GM18858 (cell line): ENCODE measurements around the gene GLRX5.
"Not testable (repeated sequence)": the region's sequence is repeated elsewhere in the genome, so short reads cannot be mapped to it uniquely, and the experiment has no call there.

Experiments used
- ATAC-seq: cut with Tn5 transposase; IDR thresholded peaks from one replicate; pipeline ENCODE4 v1.9.1; 2021; ENCODE audit not compliant: unreplicated experiment

The GLRX5 gene

GRCh38 chr14:95498622-95499353 is 36.1 kb upstream of the GLRX5 start:
- no peak for ATAC-seq

DNA sequence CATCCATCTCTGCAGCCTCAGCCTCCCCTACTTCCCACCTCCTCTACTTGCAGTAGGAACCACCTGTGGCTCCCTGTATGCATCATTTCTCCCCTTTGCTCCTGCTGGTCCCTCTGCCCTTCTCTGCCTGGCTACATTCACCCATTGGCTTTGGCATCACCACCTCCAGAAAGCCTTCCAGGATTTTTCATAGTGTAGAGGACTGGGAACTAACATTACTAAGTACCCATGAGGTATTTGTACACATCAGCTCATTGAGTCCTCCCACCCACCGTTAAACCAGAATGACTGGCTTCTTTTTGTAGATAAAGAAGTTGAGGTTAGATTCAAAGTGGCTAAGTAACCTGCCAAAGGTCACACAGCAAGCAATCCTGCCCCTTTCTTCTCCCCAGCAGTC is 35.5 kb upstream of the GLRX5 start:
- ATAC-seq: no peak

DNA sequence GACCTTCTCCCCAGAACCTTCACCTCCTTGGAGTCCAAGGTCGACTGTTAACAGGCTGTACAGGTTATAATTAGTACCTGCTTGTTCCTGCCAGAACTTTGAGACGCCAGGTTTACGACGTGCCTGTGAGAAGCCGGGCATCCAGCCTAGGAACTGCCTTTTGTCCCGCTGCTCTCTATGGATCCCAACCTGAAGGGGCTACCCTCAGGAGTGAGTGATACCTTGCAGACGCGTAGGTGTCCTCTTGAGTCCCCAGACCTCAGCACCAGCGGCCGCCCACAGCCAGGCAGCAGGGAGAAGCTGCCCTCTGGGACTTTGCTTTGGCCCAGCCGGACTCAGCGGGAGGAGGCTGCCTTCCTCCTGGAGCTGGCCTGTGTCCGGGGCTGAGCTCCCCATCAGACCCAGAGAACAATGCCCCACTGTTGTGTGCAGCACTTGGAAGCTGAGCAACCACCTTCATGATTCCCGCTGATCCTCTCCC is 34.6 kb upstream of the GLRX5 start:
- ATAC-seq: no peak

- no peak for ATAC-seq
These were observed 34.0 kb upstream of the GLRX5 start for GRCh38 chr14:95500772-95501401.

- ATAC-seq: no peak
These were observed 32.4 kb upstream of the GLRX5 start for GRCh38 chr14:95502381-95502950.

DNA sequence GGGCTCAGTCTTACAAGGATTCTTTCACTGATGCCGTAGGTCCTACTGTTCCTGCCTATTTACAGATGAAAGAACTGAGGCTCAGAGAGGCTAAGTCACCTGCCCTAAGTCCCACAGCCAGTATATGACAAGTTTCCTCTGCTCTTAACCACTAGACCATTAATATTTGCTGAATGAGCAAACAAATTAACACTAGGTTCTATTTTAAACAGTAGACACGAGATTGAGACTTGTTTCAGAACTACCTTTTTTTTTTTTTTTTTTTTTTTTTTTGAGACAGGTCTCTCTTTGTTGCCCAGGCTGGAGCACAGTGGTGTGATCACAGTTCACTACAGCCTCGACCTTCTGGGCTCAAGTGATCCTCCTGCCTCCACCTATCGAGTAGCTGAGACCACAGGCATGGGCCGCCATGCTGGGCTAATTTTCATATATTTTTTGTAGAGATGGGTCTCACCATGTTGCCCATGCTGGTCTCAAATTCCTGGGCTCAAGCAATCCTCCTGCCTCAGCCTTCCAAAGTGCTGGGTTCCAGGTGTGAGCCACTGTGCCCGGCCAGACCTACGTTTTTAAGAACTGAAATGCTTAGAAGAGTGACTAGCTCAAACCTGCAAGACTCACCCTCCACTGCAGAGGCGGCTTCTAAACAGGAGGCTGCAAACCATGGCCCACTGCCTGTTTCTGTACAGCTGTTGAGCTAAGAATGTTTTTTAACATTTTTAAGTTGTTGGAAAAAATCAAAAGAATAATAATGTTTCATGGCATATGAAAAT is 31.3 kb upstream of the GLRX5 start:
- ATAC-seq: peak; percentile 54

GRCh38 chr14:95504135-95505029 is 30.5 kb upstream of the GLRX5 start:
- ATAC-seq: no peak

DNA sequence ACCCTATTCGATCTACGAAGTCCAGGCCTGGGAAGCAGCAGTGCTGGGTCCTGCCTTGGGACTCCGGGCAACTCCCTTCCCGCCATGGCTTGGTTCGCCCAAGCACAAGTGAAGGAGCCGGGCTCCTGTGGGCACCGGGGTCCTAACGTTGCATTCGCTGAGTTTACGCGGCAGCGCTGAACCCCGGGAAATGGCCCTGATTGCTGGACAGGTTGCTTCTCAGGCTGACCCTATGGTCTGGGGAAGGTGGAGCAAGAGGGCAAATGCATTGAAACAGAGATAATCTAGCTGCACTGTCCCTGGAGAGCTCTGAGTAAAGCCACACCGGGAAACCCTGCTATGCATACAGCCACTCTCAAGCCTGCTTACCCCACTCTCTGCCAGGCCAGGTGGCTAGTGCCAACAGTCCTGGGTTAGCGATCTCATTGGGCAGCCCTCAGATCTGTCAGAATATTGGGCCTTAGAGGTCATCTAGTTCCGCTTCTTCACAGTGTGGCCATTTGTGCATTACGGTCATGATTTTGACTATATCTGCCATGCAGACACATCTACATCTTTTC is 29.7 kb upstream of the GLRX5 start:
- ATAC-seq: no peak

DNA sequence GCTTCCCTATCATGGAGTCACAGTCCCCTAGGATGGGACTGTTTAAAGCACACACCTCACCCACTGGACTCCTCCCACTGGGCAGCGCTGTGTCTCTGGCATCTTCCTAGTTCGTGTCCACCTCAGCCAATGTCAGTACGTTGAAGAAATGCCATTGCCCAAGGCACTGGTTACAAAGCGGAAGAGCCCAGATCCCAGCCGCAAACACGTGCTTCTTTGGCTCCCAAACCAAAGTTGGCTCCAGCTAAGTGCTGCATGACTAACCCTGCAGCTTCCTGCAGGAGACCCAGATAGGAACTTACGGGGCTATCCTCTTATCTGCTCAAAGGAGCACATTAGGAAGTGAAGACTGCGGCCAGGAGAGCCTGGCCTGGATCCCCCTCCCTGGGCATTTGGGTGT is 27.7 kb upstream of the GLRX5 start:
- no peak for ATAC-seq

DNA sequence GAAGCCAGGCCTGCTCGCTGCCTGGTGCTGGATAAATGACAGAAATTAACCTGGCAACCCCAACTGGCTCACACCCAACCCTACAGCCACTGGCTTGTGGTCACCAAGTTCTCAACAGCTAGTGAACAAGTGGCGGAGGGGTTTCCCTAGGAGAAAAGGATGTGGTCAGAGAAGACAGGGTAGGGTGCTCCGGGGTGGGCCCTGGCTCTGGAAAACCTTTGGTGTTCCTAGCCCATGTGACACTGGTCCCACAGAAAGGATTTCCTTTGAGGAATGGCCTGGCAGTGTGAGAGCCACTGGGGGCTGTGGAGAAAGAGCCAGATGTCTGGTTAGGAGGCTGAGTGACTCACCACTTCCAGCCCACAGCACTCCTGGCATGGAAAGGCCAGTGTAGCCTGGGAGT is 27.1 kb upstream of the GLRX5 start:
- ATAC-seq: no peak

GRCh38 chr14:95508377-95508776 is 26.5 kb upstream of the GLRX5 start:
- ATAC-seq: no peak

GRCh38 chr14:95509495-95509894 is 25.4 kb upstream of the GLRX5 start:
- ATAC-seq: no peak

DNA sequence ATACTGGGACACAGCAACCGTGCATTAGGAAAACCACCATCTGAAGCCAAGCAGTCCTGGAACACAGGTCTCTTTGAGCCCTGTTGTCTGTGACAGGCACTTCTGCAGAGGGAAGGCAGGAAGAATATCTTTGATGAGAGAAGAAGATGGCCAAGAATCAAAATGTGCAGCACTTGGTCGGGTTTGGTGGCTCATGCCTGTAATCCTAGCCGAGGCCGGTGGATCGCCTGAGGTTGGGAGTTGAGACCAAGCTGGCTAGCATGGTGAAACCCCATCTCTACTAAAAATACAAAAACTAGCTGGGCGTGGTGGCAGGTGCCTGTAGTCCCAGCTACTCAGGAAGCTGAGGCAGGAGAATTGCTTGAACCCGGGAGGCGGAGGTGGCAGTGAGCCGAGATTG is 24.5 kb upstream of the GLRX5 start:
- ATAC-seq: not testable (repeated sequence)

DNA sequence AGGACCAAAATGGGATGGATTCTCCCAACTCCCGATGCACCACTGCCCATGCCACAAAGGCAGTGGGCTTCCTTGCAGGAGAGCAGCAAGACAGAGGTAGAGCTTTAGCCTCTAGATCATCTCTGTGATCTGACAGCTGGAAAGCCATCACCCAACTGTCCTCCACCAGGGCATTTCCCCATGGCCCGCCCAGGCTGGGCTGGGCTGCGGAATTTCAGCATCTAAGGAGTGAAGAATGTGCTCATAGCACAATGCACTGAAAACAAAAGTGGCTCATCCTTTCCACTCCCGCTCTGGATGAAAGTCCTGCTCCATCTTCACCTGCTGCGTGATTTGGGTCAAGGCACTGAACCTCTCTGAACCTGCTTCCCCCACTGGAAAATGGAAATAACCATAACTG is 24.0 kb upstream of the GLRX5 start:
- ATAC-seq: no peak

GRCh38 chr14:95511687-95512086 is 23.2 kb upstream of the GLRX5 start:
- no peak for ATAC-seq

- ATAC-seq: no peak
These were observed 21.6 kb upstream of the GLRX5 start for GRCh38 chr14:95513291-95513690.

DNA sequence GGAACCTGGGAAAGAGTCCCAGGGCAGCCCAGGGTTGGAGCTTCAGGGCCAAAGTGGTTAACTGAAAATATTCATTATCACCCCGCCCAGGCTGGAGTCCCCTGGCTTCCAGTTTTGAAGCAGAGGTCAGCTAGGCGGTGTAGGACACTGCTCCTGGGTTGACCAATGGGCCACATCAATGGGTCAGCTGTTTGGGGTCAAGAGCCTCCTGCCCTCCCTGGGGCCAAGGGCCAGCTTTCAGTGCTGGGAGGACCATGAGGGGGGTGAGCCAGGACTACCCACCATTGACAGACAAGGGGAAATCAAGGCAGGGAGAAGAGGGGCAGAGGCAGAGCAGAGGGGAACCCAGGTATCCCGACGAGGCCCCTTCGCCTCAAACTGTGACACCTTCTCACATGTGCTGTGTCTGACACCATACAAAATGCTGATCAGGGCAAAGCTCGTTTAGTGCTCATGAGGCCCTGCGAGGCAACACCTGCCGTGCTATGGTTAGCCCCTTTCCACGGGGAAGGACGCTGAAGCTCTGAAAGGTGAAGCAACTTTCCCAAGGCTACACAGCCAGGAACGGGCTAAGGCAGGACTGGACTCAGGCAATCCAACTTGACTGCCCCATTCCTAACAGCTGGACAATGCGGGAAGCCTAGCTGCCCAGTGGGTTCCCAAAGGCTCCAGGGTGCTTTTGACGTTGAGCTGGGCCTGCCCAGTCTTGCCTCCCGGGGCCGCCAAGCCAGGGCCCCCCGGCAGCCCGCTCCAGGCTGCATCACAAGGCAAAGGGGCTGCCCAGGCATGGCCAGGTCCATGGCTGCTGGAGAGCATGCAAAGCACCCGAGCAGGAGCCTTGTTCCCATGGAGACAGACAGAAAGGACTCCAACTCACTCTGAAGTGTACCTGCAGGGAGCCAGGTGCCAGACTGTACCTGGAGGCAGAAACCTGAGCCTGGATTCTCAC is 20.4 kb upstream of the GLRX5 start:
- ATAC-seq: no peak

DNA sequence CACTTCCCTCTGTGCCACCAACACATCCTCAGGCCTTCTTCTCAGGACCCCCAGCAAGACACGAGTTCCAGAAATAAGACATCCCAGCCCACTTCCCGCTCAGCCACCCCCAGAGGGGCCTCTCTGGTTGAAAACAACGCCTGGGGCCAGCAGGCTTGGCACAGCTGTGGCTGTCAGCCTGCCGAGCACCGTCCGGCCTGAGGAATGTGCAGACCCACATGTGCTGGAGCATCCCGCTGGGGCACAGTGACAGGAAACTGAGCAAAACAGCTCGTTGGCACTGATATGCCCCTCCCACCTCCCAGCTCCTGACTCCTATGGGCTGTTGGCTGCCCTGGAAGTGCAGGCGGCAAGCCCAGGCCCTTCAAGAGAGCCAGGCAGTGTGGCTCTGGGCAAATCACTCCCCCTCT is 19.8 kb upstream of the GLRX5 start:
- no peak for ATAC-seq
